NCI-H82 (cell line): ENCODE results near the gene SLC11A2.
A peak's percentile ranks its signal among the peaks of the same experiment; 100 is the strongest.
"Not testable (repeated sequence)": the region's sequence is repeated elsewhere in the genome, so short reads cannot be mapped to it uniquely, and the experiment has no call there.

Source experiments
- DNase-seq: peaks from one replicate; lab custom pipeline; 2025; lab: John Stamatoyannopoulos, UW

The SLC11A2 gene

GRCh38 chr12:50990791-50991190 lies 35.4 kb downstream of the SLC11A2 start:
- no peak for DNase-seq

- DNase-seq = no peak
Measured at GRCh38 chr12:50990147-50990727, 35.9 kb downstream of the SLC11A2 start.

GRCh38 chr12:50988871-50989270 lies 37.3 kb downstream of the SLC11A2 start:
- DNase-seq = no peak

- DNase-seq = no peak
Measured at GRCh38 chr12:50988051-50988450, 38.1 kb downstream of the SLC11A2 start.

GRCh38 chr12:50986966-50987737 lies 39.0 kb downstream of the SLC11A2 start:
- DNase-seq = peak; percentile 80

- DNase-seq = no peak
Measured at GRCh38 chr12:50985322-50985721, 40.9 kb downstream of the SLC11A2 start.

- DNase-seq = peak; percentile 20
Measured at GRCh38 chr12:50984586-50985298, 41.4 kb downstream of the SLC11A2 start.

GRCh38 chr12:50981319-50982239 lies 44.6 kb downstream of the SLC11A2 start:
- DNase-seq = no peak

- DNase-seq = no peak
Measured at GRCh38 chr12:50980545-50980944, 45.6 kb downstream of the SLC11A2 start.

GRCh38 chr12:50979369-50980052 lies 46.7 kb downstream of the SLC11A2 start:
- DNase-seq = no peak

- no peak for DNase-seq
Measured at GRCh38 chr12:50971946-50972345, 54.2 kb downstream of the SLC11A2 start.

- DNase-seq = no peak
Measured at GRCh38 chr12:50964432-50964831, 61.8 kb downstream of the SLC11A2 start.

- peak; percentile 60 for DNase-seq
Measured at GRCh38 chr12:50961708-50962107, 64.5 kb downstream of the SLC11A2 start.

- no peak for DNase-seq
Measured at GRCh38 chr12:50960130-50960529, 66.1 kb downstream of the SLC11A2 start.

GRCh38 chr12:50955697-50956096 lies 70.5 kb downstream of the SLC11A2 start:
- DNase-seq = no peak

- no peak for DNase-seq
Measured at GRCh38 chr12:50955288-50955687, 70.9 kb downstream of the SLC11A2 start.

GRCh38 chr12:50954789-50955188 lies 71.4 kb downstream of the SLC11A2 start:
- DNase-seq = not testable (repeated sequence)

- no peak for DNase-seq
Measured at GRCh38 chr12:50953047-50953446, 73.1 kb downstream of the SLC11A2 start.

GRCh38 chr12:50952510-50952909 lies 73.7 kb downstream of the SLC11A2 start, which contains the start of gene HIGD1C:
Gene HIGD1C (plus strand): TSS chr12:50952544. CDS start chr12:50953999, 1,455 bp downstream.
- DNase-seq = no peak

GRCh38 chr12:50951112-50951511 lies 75.1 kb downstream of the SLC11A2 start:
- DNase-seq = no peak

- DNase-seq = no peak
Measured at GRCh38 chr12:50949801-50950302, 76.3 kb downstream of the SLC11A2 start.
